CD14-positive monocyte (primary cell): ENCODE results near the gene CAMTA1. TPM values are rescaled to one million over a fixed set of nuclear protein-coding genes. Genes with fewer than 3 reads are reported as not detected.
A peak's percentile ranks its signal among the peaks of the same experiment; 100 is the strongest.

Source experiments
- DNase-seq, 3 donors: peaks; one replicate each; pipeline ENCODE4 v3.0.0-alpha.2; 2011 to 2022
- H2AFZ ChIP-seq: 2 replicates; pipeline ENCODE4 v1.6.0; 2012; ENCODE audit warnings: mild to moderate bottlenecking, low read depth, low read length, inconsistent platforms; ENCODE audit not compliant: insufficient read depth, poor library complexity, severe bottlenecking
- H3K27ac ChIP-seq, 2 donors: 1 replicate in 1 of 2; 2 replicates in 1 of 2; pipeline ENCODE4 v1.5.1; 2012 to 2013; ENCODE audit warnings: low read length in 2 of 2, control low read depth in 1 of 2, inconsistent platforms in 1 of 2, low read depth in 1 of 2, mild to moderate bottlenecking in 1 of 2
- H3K27me3 ChIP-seq, 2 donors: one replicate each; pipeline versions ENCODE4 v1.6.0 to v1.6.1; 2011 to 2013; ENCODE audit warnings: low read length in 2 of 2; ENCODE audit not compliant: control insufficient read depth in 2 of 2, insufficient read depth in 2 of 2
- H3K36me3 ChIP-seq, 2 donors: replicated peaks in 1 of 2; 1 replicate in 1 of 2; 2 replicates in 1 of 2; pipeline versions ENCODE4 v1.5.1 to v1.6.1; 2012 to 2013; ENCODE audit warnings: low read length in 2 of 2, control low read depth in 1 of 2, inconsistent platforms in 1 of 2, mild to moderate bottlenecking in 1 of 2; ENCODE audit not compliant: insufficient read depth in 2 of 2, control insufficient read depth in 1 of 2
- H3K4me1 ChIP-seq, 2 donors: 1 replicate in 1 of 2; 2 replicates in 1 of 2; pipeline versions ENCODE4 v1.5.1 to v1.6.1; 2012 to 2013; ENCODE audit warnings: low read length in 2 of 2, control low read depth in 1 of 2, inconsistent platforms in 1 of 2, mild to moderate bottlenecking in 1 of 2, moderate library complexity in 1 of 2; ENCODE audit not compliant: insufficient read depth in 2 of 2, control insufficient read depth in 1 of 2
- H3K4me2 ChIP-seq: replicated peaks from 2 replicates; pipeline ENCODE3; 2012; ENCODE audit warnings: low read length, moderate library complexity, mild to moderate bottlenecking; ENCODE audit not compliant: poor library complexity, severe bottlenecking; ENCODE audit errors: extremely low read depth
- H3K4me3 ChIP-seq, 3 experiments: fragments of 200-600 bp in 1 of 3; sonication (generic) in 1 of 3; replicated peaks in 1 of 3; 1 replicate in 2 of 3; 2 replicates in 1 of 3; pipeline ENCODE4 v1.5.1; 2011 to 2013; ENCODE audit warnings: low read length in 3 of 3, mild to moderate bottlenecking in 3 of 3, control low read depth in 2 of 3, low read depth in 2 of 3, inconsistent platforms in 1 of 3, moderate library complexity in 1 of 3
- H3K79me2 ChIP-seq: 2 replicates; pipeline ENCODE4 v1.6.0; 2012; ENCODE audit warnings: mild to moderate bottlenecking, control low read depth, inconsistent platforms, low read length, moderate library complexity; ENCODE audit not compliant: insufficient read depth
- H3K9ac ChIP-seq: 2 replicates; pipeline ENCODE4 v1.6.0; 2017; ENCODE audit warnings: low read length, mild to moderate bottlenecking; ENCODE audit not compliant: insufficient read depth, poor library complexity, severe bottlenecking
- H3K9me3 ChIP-seq, 2 donors: replicated peaks in 1 of 2; 1 replicate in 1 of 2; 2 replicates in 1 of 2; pipeline versions ENCODE4 v1.5.1 to v1.6.1; 2012 to 2013; ENCODE audit warnings: low read length in 2 of 2, control low read depth in 1 of 2; ENCODE audit not compliant: control insufficient read depth in 1 of 2, insufficient read depth in 1 of 2
- H4K20me1 ChIP-seq: 2 replicates; pipeline ENCODE4 v1.6.0; 2012; ENCODE audit warnings: mild to moderate bottlenecking, low read length, control low read depth, moderate library complexity; ENCODE audit not compliant: insufficient read depth
- H3K27ac Mint-ChIP-seq, 7 donors: one replicate each; pipeline ENCODE4 v1.8.0; 2020; ENCODE audit warnings: mild to moderate bottlenecking in 7 of 7, mixed read lengths in 7 of 7, moderate library complexity in 6 of 7, inconsistent platforms in 2 of 7
- H3K27me3 Mint-ChIP-seq, 3 donors: one replicate each; pipeline ENCODE4 v1.8.0; 2021 to 2022; ENCODE audit warnings: low read depth in 3 of 3, mild to moderate bottlenecking in 3 of 3, mixed read lengths in 3 of 3, moderate library complexity in 3 of 3, inconsistent platforms in 1 of 3
- H3K36me3 Mint-ChIP-seq, 2 donors: one replicate each; pipeline ENCODE4 v1.8.0; 2020; ENCODE audit warnings: mixed read lengths in 2 of 2, inconsistent platforms in 1 of 2, mild to moderate bottlenecking in 1 of 2
- H3K4me1 Mint-ChIP-seq: one replicate; pipeline ENCODE4 v1.8.0; 2020; ENCODE audit warnings: mild to moderate bottlenecking, mixed read lengths
- H3K4me3 Mint-ChIP-seq, 2 donors: one replicate each; pipeline ENCODE4 v1.8.0; 2020; ENCODE audit warnings: mild to moderate bottlenecking in 2 of 2, mixed read lengths in 2 of 2, moderate library complexity in 1 of 2
- H3K9me3 Mint-ChIP-seq, 7 donors: one replicate each; pipeline ENCODE4 v1.8.0; 2020 to 2022; ENCODE audit warnings: mixed read lengths in 7 of 7, mild to moderate bottlenecking in 6 of 7, moderate library complexity in 6 of 7, inconsistent platforms in 2 of 7
- WGBS: methylation state at CpG from one replicate; pipeline ENCODE4 v1.1.5; 2013; ENCODE audit warnings: missing lambda C conversion rate; ENCODE audit not compliant: insufficient coverage; 5-methylcytosine and 5-hydroxymethylcytosine counted together
- intact Hi-C, 2 donors: fragments of 100-400 bp; cut with micrococcal nuclease; formaldehyde crosslinking; loops; one replicate each; pipeline versions ENCODE4 v1.15.0 to v1.15.1; 2023
- polyA plus RNA-seq, 3 donors: library from polyadenylated mRNA; depleted of rRNA in 1 of 3; unstranded in 2 of 3; stranded (reverse) in 1 of 3; fragments of 300-500 nt in 2 of 3; fragments of >200 nt in 1 of 3; fragmentation: Illumina TruSeq in 2 of 3; gene quantifications; 1 replicate in 2 of 3; 2 replicates in 1 of 3; pipeline ENCODE4 v1.2.3, GENCODE V29; 2012 to 2021
- TF ChIP-seq, protein P1 (sequence below): fragments of 200-600 bp; IDR thresholded peaks from one replicate; pipeline ENCODE4 v1.8.0; 2022; ENCODE audit warnings: antibody characterized with exemption, mild to moderate bottlenecking

The CAMTA1 gene
- polyA plus RNA-seq, 3 donors, result 52.0 to 89.6 (median 78.3) TPM

DNA sequence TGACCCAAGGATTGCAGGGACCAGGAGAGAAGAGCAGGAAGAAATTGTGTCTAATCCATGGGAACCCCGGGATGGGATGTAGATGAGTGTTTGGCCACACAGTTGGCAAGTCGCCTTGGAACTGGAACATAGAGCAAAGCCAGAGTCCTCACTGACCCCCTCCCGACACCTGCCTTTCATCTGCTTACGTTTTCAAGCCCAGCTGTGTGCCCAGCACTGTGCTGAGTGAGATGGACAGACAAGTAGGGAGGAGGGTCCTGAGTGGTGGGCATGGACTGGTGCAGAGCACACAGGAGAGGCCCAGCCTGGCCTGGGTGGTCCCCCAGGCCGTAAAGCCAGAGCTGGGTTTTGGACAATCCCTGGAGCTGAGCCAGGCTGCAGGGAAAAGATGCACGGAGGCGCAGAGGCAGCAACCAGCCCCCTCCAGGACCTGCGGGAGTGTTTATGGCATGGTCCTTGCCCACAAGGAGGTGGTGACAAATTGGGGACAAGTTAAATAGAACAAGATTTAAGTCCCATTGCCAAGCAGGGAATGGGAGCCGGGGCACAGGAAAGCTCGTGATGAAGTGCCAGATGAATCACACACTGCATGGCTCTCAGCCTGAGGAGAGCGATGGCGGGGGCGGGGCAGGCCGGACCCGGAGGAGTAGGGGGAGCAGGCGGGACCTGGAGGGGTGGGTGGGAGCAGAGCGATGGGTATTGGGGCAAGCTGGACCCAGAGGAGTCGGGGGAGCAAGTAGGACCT lies 828.0 kb downstream of the CAMTA1 start:
- H3K9ac ChIP-seq, result no peak overlapping the region
- H2AFZ ChIP-seq, result no peak overlapping the region
- WGBS, result 90% methylated on average over 17 of the region's 18 CpGs
- no peaks in the 10 kb centered on the region for H4K20me1 ChIP-seq
- Mint-ChIP-seq H3K9me3 (no peaks in the 10 kb centered on the region), H3K27me3 (peaks cover 1 to 6% (median 5%) of the 10 kb centered on the region in 3 donors), H3K36me3 (no peaks in the 10 kb centered on the region), H3K4me3 (no peak overlapping the region), H3K4me1 (no peaks in the 10 kb centered on the region), H3K27ac (peak overlapping the region in 1 of 7 donors; percentile 31)
- no peak overlapping the region for H3K4me2 ChIP-seq
- H3K4me3 ChIP-seq, result no peak overlapping the region
- no peak overlapping the region for H3K27ac ChIP-seq
- no peaks in the 10 kb centered on the region for H3K27me3 ChIP-seq
- DNase-seq, result no peak
- TF ChIP-seq, protein P1, sequence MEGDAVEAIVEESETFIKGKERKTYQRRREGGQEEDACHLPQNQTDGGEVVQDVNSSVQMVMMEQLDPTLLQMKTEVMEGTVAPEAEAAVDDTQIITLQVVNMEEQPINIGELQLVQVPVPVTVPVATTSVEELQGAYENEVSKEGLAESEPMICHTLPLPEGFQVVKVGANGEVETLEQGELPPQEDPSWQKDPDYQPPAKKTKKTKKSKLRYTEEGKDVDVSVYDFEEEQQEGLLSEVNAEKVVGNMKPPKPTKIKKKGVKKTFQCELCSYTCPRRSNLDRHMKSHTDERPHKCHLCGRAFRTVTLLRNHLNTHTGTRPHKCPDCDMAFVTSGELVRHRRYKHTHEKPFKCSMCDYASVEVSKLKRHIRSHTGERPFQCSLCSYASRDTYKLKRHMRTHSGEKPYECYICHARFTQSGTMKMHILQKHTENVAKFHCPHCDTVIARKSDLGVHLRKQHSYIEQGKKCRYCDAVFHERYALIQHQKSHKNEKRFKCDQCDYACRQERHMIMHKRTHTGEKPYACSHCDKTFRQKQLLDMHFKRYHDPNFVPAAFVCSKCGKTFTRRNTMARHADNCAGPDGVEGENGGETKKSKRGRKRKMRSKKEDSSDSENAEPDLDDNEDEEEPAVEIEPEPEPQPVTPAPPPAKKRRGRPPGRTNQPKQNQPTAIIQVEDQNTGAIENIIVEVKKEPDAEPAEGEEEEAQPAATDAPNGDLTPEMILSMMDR, result no peak
- no peaks in the 10 kb centered on the region for H3K36me3 ChIP-seq
- intact Hi-C loops, result no loop called here
- no peaks in the 10 kb centered on the region for H3K4me1 ChIP-seq
- no peaks in the 10 kb centered on the region for H3K79me2 ChIP-seq
- no peaks in the 10 kb centered on the region for H3K9me3 ChIP-seq

DNA sequence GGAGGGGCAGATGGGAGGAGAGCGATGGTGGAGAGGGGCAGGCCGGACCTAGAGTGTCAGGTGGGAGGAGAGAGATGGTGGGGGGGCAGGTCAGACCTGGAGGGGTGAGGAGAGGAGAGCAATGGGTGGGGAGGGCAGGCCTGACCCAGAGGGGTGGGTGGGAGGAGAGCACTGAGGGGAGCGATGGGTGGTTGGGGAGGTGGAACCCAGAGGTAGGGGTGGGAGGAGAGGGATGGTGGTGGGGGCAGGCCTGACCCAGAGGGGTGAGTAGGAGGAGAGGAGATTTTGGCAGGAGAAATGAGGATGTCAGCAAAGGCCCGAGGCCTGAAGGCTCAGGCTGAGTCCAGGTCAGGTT lies 828.6 kb downstream of the CAMTA1 start:
- 79% methylated on average over 3 of the region's 4 CpGs for WGBS
- Histone ChIP-seq H3K79me2 (no peaks in the 10 kb centered on the region), H3K4me2 (no peak overlapping the region), H3K36me3 (no peaks in the 10 kb centered on the region), H3K27me3 (no peaks in the 10 kb centered on the region), H2AFZ (no peak overlapping the region), H3K4me1 (no peaks in the 10 kb centered on the region), H3K27ac (no peak overlapping the region), H3K9ac (no peak overlapping the region), H3K9me3 (no peaks in the 10 kb centered on the region), H3K4me3 (no peak overlapping the region), H4K20me1 (no peaks in the 10 kb centered on the region)
- Mint-ChIP-seq H3K27ac (no peak overlapping the region), H3K4me1 (no peaks in the 10 kb centered on the region), H3K27me3 (peaks cover 1 to 6% (median 5%) of the 10 kb centered on the region in 3 donors), H3K4me3 (no peak overlapping the region), H3K9me3 (no peaks in the 10 kb centered on the region), H3K36me3 (no peaks in the 10 kb centered on the region)
- intact Hi-C loops, result no loop called here
- TF ChIP-seq, protein P1, result no peak
- no peak for DNase-seq
